Vagina (tissue), 2 donors: ENCODE results near the gene ITGA11. TPM values are rescaled to one million over a fixed set of nuclear protein-coding genes. Genes with fewer than 3 reads are reported as not detected.

Experiments
- DNase-seq, 2 donors: peaks; one replicate each; pipeline ENCODE4 v3.0.0-alpha.2; 2017; ENCODE audit errors: extremely low spot score in 2 of 2
- H3K27ac ChIP-seq: fragments of 200-600 bp; sonication (generic); one replicate; pipeline ENCODE4 v1.5.1; 2019
- H3K27me3 ChIP-seq: fragments of 200-600 bp; sonication (generic); one replicate; pipeline ENCODE4 v1.5.1; 2019
- H3K36me3 ChIP-seq, 2 donors: fragments of 200-600 bp; sonication (generic); one replicate each; pipeline ENCODE4 v1.5.1; 2017 to 2019
- H3K4me1 ChIP-seq: fragments of 200-600 bp; sonication (generic); one replicate; pipeline ENCODE4 v1.5.1; 2019
- H3K4me3 ChIP-seq, 2 donors: fragments of 200-600 bp; sonication (generic); 1 replicate in 1 of 2; 2 replicates in 1 of 2; pipeline ENCODE4 v1.5.1; 2016 to 2019
- H3K9me3 ChIP-seq: fragments of 200-600 bp; sonication (generic); one replicate; pipeline ENCODE4 v1.5.1; 2019
- CTCF ChIP-seq, 3 experiments: fragments of 450-650 bp in 2 of 3; fragments of 200-600 bp in 1 of 3; sonication (generic) in 1 of 3; IDR thresholded peaks; one replicate each; pipeline ENCODE4 v1.5.1; 2017 to 2019; ENCODE audit warnings: antibody characterized with exemption in 3 of 3, mild to moderate bottlenecking in 2 of 3, moderate library complexity in 2 of 3
- POLR2A ChIP-seq, 2 donors: fragments of 450-650 bp; IDR thresholded peaks; one replicate each; pipeline ENCODE4 v1.6.1; 2017; ENCODE audit warnings: antibody characterized with exemption in 2 of 2, mild to moderate bottlenecking in 2 of 2, moderate library complexity in 2 of 2
- POLR2AphosphoS5 ChIP-seq, 2 donors: sonication (generic); formaldehyde crosslinking; IDR thresholded peaks; one replicate each; pipeline ENCODE4 v1.9.0; 2017; ENCODE audit warnings: antibody characterized with exemption in 2 of 2, mild to moderate bottlenecking in 2 of 2, low read depth in 1 of 2; ENCODE audit not compliant: insufficient read depth in 1 of 2
- intact Hi-C: fragments of 100-400 bp; cut with DNase I; formaldehyde crosslinking; loops from one replicate; pipeline ENCODE4 v1.15.1; 2023
- total RNA-seq: library from RNA; depleted of rRNA; stranded (reverse); fragments of >200 nt; gene quantifications from one replicate; pipeline ENCODE4 v1.2.3, GENCODE V29; 2016

The ITGA11 gene
- total RNA-seq, 1 donor from 2014 or later: 15.5 TPM

- Histone ChIP-seq H3K9me3 (no peaks in the 10 kb centered on the region), H3K36me3 (peaks cover 0 to 29% of the 10 kb centered on the region in 2 donors), H3K27ac (no peak overlapping the region), H3K4me3 (no peak overlapping the region), H3K4me1 (peaks cover 76% of the 10 kb centered on the region), H3K27me3 (no peaks in the 10 kb centered on the region)
- intact Hi-C loops: no loop called here
- DNase-seq: no peak
- TF ChIP-seq POLR2A (IDR thresholded peaks at IDR 0.05): no peak
- no peak for TF ChIP-seq CTCF (IDR thresholded peaks at IDR 0.05)
- TF ChIP-seq POLR2AphosphoS5 (IDR thresholded peaks at IDR 0.05; ENCODE audit: insufficient read depth in 1 of 2, low read depth in 1 of 2): no peak
These were observed 145.7 kb downstream of the ITGA11 start for GRCh38 chr15:68286256-68286655.

GRCh38 chr15:68285259-68285980 is 146.5 kb downstream of the ITGA11 start:
- H3K27me3 ChIP-seq: no peaks in the 10 kb centered on the region

GRCh38 chr15:68284616-68285258 is 147.2 kb downstream of the ITGA11 start:
- intact Hi-C loops: no loop called here
- no peak overlapping the region for H3K27ac ChIP-seq

More at GRCh38 chr15:68285259-68285980, 146.5 kb downstream of the ITGA11 start:
- TF ChIP-seq CTCF (IDR thresholded peaks at IDR 0.05) (no peak), POLR2AphosphoS5 (IDR thresholded peaks at IDR 0.05; ENCODE audit: insufficient read depth in 1 of 2, low read depth in 1 of 2) (no peak), POLR2A (IDR thresholded peaks at IDR 0.05) (no peak)
- Histone ChIP-seq H3K4me3 (no peak overlapping the region), H3K9me3 (no peaks in the 10 kb centered on the region), H3K27ac (no peak overlapping the region), H3K36me3 (peaks cover 0 to 21% of the 10 kb centered on the region in 2 donors), H3K4me1 (peaks cover 84% of the 10 kb centered on the region)
- intact Hi-C loops: no loop called here
- DNase-seq: no peak

GRCh38 chr15:68283401-68283800 is 148.6 kb downstream of the ITGA11 start:
- H3K4me1 ChIP-seq: peaks cover 84% of the 10 kb centered on the region
- no peak overlapping the region for H3K27ac ChIP-seq
- peaks cover 0 to 11% of the 10 kb centered on the region in 2 donors for H3K36me3 ChIP-seq
- TF ChIP-seq CTCF (IDR thresholded peaks at IDR 0.05): no peak
- no peaks in the 10 kb centered on the region for H3K9me3 ChIP-seq
- intact Hi-C loops: no loop called here
- DNase-seq: no peak
- H3K27me3 ChIP-seq: no peaks in the 10 kb centered on the region
- no peak overlapping the region for H3K4me3 ChIP-seq

More at GRCh38 chr15:68284616-68285258, 147.2 kb downstream of the ITGA11 start:
- H3K4me3 ChIP-seq: no peak overlapping the region
- no peak for DNase-seq
- H3K9me3 ChIP-seq: no peaks in the 10 kb centered on the region
- peaks cover 0 to 14% of the 10 kb centered on the region in 2 donors for H3K36me3 ChIP-seq
- peaks cover 91% of the 10 kb centered on the region for H3K4me1 ChIP-seq
- H3K27me3 ChIP-seq: no peaks in the 10 kb centered on the region
- TF ChIP-seq POLR2AphosphoS5 (IDR thresholded peaks at IDR 0.05; ENCODE audit: insufficient read depth in 1 of 2, low read depth in 1 of 2) (no peak), CTCF (IDR thresholded peaks at IDR 0.05) (no peak), POLR2A (IDR thresholded peaks at IDR 0.05) (no peak)

- peaks cover 78% of the 10 kb centered on the region for H3K4me1 ChIP-seq
- peak overlapping the region; percentile 99 for H3K27ac ChIP-seq
- DNase-seq: no peak
- no peaks in the 10 kb centered on the region for H3K9me3 ChIP-seq
- H3K27me3 ChIP-seq: no peaks in the 10 kb centered on the region
- H3K4me3 ChIP-seq: peak overlapping the region; percentile 82 to 91
- intact Hi-C loops: no loop called here
- TF ChIP-seq CTCF (IDR thresholded peaks at IDR 0.05) (no peak), POLR2AphosphoS5 (IDR thresholded peaks at IDR 0.05; ENCODE audit: insufficient read depth in 1 of 2, low read depth in 1 of 2) (no peak), POLR2A (IDR thresholded peaks at IDR 0.05) (no peak)
- H3K36me3 ChIP-seq: peaks cover 0 to 11% of the 10 kb centered on the region in 2 donors
These were observed 151.0 kb downstream of the ITGA11 start for GRCh38 chr15:68281008-68281407.
